H1 (cell line): ENCODE results near the gene SRD5A3.

Experiments used
- HDAC2 ChIP-seq, 2 experiments: fragments of 300-600 bp in 1 of 2; sonication (generic) in 1 of 2; IDR thresholded peaks; 2 replicates each; pipeline ENCODE4 v1.6.1; 2011 to 2012; ENCODE audit warnings: low read depth in 2 of 2, low read length in 2 of 2, mild to moderate bottlenecking in 2 of 2, moderate library complexity in 2 of 2, borderline replicate concordance in 1 of 2, inconsistent platforms in 1 of 2
- JUN ChIP-seq: IDR thresholded peaks from 2 replicates; pipeline ENCODE4 v1.6.1; 2011; ENCODE audit warnings: low read depth, mild to moderate bottlenecking, improper control_type of control experiment, low read length
- RAD21 ChIP-seq, 2 experiments: IDR thresholded peaks in 1 of 2; conservative IDR thresholded peaks in 1 of 2; 2 replicates each; pipeline ENCODE4 v1.6.1; 2011; ENCODE audit warnings: low read depth in 2 of 2, low read length in 2 of 2, improper control_type of control experiment in 1 of 2, inconsistent platforms in 1 of 2, mild to moderate bottlenecking in 1 of 2, moderate library complexity in 1 of 2
- SP2 ChIP-seq: IDR thresholded peaks from 2 replicates; pipeline ENCODE4 v1.6.1; 2012; ENCODE audit warnings: mild to moderate bottlenecking, low read length, inconsistent platforms
- YY1 ChIP-seq: IDR thresholded peaks from 2 replicates; pipeline ENCODE4 v1.6.1; 2011; ENCODE audit warnings: low read depth, mild to moderate bottlenecking, low read length
- TF ChIP-seq, protein P1 (sequence below), 3 experiments: IDR thresholded peaks; 1 replicate in 2 of 3; 2 replicates in 1 of 3; pipeline versions ENCODE4 v1.5.1 to v1.6.1; 2011; ENCODE audit warnings: low read length in 3 of 3, mild to moderate bottlenecking in 3 of 3, inconsistent platforms in 2 of 3, low read depth in 1 of 3, moderate library complexity in 1 of 3; ENCODE audit not compliant: insufficient read depth in 1 of 3; ENCODE audit errors: control extremely low read depth in 1 of 3
- TF ChIP-seq, protein P2 (sequence below): IDR thresholded peaks from 2 replicates; pipeline ENCODE4 v1.6.1; 2012; ENCODE audit warnings: inconsistent platforms

DNA sequence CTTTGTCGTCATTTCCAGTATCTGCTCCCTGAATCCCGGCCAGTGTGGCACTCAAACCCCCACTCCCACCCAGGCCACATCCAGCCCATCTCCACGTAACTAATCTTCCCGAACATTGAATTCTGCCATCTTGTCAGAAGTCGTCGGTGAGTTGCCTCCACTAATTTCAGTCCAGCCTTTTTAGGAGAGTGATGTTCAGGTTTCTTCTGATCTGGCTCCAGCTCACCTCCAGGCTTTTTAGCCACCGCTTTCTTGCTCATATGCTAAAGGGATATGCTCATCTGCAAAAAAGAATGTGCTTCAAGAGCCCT lies 51.0 kb downstream of the SRD5A3 start:
- TF ChIP-seq, protein P1, sequence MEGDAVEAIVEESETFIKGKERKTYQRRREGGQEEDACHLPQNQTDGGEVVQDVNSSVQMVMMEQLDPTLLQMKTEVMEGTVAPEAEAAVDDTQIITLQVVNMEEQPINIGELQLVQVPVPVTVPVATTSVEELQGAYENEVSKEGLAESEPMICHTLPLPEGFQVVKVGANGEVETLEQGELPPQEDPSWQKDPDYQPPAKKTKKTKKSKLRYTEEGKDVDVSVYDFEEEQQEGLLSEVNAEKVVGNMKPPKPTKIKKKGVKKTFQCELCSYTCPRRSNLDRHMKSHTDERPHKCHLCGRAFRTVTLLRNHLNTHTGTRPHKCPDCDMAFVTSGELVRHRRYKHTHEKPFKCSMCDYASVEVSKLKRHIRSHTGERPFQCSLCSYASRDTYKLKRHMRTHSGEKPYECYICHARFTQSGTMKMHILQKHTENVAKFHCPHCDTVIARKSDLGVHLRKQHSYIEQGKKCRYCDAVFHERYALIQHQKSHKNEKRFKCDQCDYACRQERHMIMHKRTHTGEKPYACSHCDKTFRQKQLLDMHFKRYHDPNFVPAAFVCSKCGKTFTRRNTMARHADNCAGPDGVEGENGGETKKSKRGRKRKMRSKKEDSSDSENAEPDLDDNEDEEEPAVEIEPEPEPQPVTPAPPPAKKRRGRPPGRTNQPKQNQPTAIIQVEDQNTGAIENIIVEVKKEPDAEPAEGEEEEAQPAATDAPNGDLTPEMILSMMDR (IDR thresholded peaks at IDR 0.05; ENCODE audit: control extremely low read depth in 1 of 3, insufficient read depth in 1 of 3, low read depth in 1 of 3, low read length in 3 of 3): no peak
- TF ChIP-seq YY1: no peak
- TF ChIP-seq, protein P2, sequence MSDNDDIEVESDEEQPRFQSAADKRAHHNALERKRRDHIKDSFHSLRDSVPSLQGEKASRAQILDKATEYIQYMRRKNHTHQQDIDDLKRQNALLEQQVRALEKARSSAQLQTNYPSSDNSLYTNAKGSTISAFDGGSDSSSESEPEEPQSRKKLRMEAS: no peak
- TF ChIP-seq RAD21 (IDR thresholded peaks at IDR 0.05 in 1 of 2, conservative IDR thresholded peaks at IDR 0.05 in 1 of 2; ENCODE audit: low read depth in 2 of 2, low read length in 2 of 2): no peak
- no peak for TF ChIP-seq HDAC2 (IDR thresholded peaks at IDR 0.05; ENCODE audit: borderline replicate concordance in 1 of 2, low read depth in 2 of 2, low read length in 2 of 2)
- no peak for TF ChIP-seq JUN
- no peak for TF ChIP-seq SP2
